ENCODE results near the gene ATP5PF.

DNA sequence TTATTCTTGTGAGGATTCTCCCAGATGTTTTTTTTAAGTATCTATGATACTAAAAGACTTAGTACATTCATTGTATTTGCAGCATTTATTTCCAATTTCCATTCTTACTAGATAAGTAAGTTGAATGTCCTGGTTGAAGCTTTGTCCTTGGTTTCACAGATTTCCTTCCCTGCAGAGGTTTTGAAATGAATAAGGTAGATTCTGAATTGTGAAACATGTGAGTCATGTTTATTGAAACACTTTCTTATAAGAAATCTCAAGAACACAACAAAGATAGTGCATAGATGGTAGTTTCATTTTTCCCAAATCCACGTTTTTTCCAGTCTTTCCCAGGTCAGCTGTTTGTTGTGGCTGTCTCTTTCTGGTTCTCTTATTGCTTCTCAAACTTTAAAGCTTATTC is 24.9 kb upstream of the ATP5PF start:
- TF ChIP-seq, protein P1, sequence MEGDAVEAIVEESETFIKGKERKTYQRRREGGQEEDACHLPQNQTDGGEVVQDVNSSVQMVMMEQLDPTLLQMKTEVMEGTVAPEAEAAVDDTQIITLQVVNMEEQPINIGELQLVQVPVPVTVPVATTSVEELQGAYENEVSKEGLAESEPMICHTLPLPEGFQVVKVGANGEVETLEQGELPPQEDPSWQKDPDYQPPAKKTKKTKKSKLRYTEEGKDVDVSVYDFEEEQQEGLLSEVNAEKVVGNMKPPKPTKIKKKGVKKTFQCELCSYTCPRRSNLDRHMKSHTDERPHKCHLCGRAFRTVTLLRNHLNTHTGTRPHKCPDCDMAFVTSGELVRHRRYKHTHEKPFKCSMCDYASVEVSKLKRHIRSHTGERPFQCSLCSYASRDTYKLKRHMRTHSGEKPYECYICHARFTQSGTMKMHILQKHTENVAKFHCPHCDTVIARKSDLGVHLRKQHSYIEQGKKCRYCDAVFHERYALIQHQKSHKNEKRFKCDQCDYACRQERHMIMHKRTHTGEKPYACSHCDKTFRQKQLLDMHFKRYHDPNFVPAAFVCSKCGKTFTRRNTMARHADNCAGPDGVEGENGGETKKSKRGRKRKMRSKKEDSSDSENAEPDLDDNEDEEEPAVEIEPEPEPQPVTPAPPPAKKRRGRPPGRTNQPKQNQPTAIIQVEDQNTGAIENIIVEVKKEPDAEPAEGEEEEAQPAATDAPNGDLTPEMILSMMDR (IDR thresholded peaks at IDR 0.05), result no peak
- no peak for TF ChIP-seq ZFX (IDR thresholded peaks at IDR 0.05; ENCODE audit: borderline replicate concordance)
